Smooth muscle cell of the brain vasculature (primary cell): ENCODE results near the gene PLPP4.

ENCODE experiments used
- DNase-seq: peaks from one replicate; pipeline ENCODE4 v3.0.0-alpha.2; 2012; ENCODE audit warnings: low read depth, low spot score

The PLPP4 gene

GRCh38 chr10:120456143-120456625 is 843 bp upstream of the PLPP4 start:
- no peak for DNase-seq

- DNase-seq: no peak
Observed at GRCh38 chr10:120457431-120458172, 575 bp downstream of the PLPP4 start.

GRCh38 chr10:120458432-120458831 is 1.4 kb downstream of the PLPP4 start:
- DNase-seq: no peak

GRCh38 chr10:120459185-120459584 is 2.2 kb downstream of the PLPP4 start:
- DNase-seq: no peak

GRCh38 chr10:120460186-120460585 is 3.2 kb downstream of the PLPP4 start:
- DNase-seq: no peak

- DNase-seq: peak; percentile 31
Observed at GRCh38 chr10:120460776-120461175, 3.7 kb downstream of the PLPP4 start.

- no peak for DNase-seq
Observed at GRCh38 chr10:120462018-120462682, 5.1 kb downstream of the PLPP4 start.

- DNase-seq: no peak
Observed at GRCh38 chr10:120465138-120465537, 8.1 kb downstream of the PLPP4 start.

GRCh38 chr10:120466006-120466405 is 9.0 kb downstream of the PLPP4 start:
- no peak for DNase-seq

- DNase-seq: no peak
Observed at GRCh38 chr10:120473593-120473992, 16.6 kb downstream of the PLPP4 start.

GRCh38 chr10:120474956-120475355 is 17.9 kb downstream of the PLPP4 start:
- no peak for DNase-seq

GRCh38 chr10:120475844-120476791 is 19.1 kb downstream of the PLPP4 start:
- no peak for DNase-seq

- DNase-seq: no peak
Observed at GRCh38 chr10:120477021-120477742, 20.2 kb downstream of the PLPP4 start.

GRCh38 chr10:120477743-120478141 is 20.7 kb downstream of the PLPP4 start:
- DNase-seq: no peak

GRCh38 chr10:120478386-120478785 is 21.4 kb downstream of the PLPP4 start:
- DNase-seq: no peak

GRCh38 chr10:120479506-120479905 is 22.5 kb downstream of the PLPP4 start:
- no peak for DNase-seq

- no peak for DNase-seq
Observed at GRCh38 chr10:120480065-120480600, 23.1 kb downstream of the PLPP4 start.

GRCh38 chr10:120480848-120481247 is 23.8 kb downstream of the PLPP4 start:
- no peak for DNase-seq

GRCh38 chr10:120483006-120483405 is 26.0 kb downstream of the PLPP4 start:
- DNase-seq: no peak

- no peak for DNase-seq
Observed at GRCh38 chr10:120483651-120484301, 26.7 kb downstream of the PLPP4 start.

- DNase-seq: no peak
Observed at GRCh38 chr10:120485946-120486345, 28.9 kb downstream of the PLPP4 start.
